Measurements from ENCODE around the gene RNF182.
"Not testable (repeated sequence)": the region's sequence is repeated elsewhere in the genome, so short reads cannot be mapped to it uniquely, and the experiment has no call there.

RNF182 gene

DNA sequence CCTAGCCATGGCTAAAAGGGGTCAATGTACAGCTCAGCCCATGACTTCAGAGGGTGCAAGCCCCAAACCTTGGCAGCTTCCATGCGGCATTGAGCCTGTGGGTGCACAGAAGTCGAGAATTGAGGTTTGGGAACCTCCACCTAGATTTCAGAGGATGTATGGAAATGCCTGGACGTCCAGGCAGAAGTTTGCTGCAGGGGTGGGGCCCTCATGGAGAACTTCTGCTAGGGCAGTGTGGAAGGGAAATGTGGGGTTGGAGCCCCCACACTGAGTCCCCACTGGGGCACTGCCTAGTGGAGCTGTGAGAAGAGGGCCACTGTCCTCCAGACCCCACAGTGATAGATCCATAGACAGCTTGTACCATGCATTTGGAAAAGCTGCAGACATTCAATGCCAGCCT lies 47.9 kb downstream of the RNF182 start:
- not testable (repeated sequence) for DNase-seq

DNA sequence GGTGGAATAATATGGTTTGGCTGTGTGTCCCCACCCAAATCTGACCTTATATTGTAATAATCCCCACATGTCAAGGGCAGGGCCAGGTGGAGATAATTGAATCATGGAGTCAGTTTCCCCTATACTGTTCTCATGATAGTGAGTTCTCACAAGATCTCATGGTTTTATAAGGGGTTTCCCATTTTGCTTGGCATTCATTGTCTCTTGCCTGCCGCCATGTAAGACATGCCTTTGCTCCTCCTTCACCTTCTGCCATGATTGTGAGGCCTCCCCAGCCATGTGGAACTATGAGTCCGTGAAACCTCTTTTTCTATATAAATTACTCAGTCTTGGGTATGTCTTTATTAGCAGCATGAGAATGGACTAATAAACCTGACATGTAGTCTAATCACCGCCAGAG lies 48.7 kb downstream of the RNF182 start:
- not testable (repeated sequence) for DNase-seq

GRCh38 chr6:13978102-13978640 lies 53.4 kb downstream of the RNF182 start:
- DNase-seq, result no peak

GRCh38 chr6:13978787-13979186 lies 54.0 kb downstream of the RNF182 start:
- no peak for DNase-seq

GRCh38 chr6:13979284-13980171 lies 54.8 kb downstream of the RNF182 start:
- DNase-seq, result no peak

DNA sequence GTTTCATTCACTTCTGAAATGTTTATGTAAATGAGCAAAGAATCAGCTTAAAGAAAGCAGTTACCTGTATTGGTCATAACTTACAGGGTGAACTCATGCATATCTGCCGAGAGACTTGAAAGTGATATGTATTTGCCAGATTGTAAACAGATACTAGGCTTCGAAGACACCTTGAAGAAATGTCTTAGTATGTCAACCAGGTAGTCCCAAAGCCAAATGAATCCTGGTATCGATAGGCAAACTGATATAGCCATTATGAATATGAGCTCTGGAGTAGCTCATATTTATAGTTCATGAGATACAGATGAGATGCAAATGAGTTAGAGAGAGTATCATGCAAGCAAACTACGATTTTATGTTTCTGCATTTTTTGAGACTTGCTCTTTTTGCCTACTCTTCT lies 55.8 kb downstream of the RNF182 start:
- DNase-seq, result no peak

DNA sequence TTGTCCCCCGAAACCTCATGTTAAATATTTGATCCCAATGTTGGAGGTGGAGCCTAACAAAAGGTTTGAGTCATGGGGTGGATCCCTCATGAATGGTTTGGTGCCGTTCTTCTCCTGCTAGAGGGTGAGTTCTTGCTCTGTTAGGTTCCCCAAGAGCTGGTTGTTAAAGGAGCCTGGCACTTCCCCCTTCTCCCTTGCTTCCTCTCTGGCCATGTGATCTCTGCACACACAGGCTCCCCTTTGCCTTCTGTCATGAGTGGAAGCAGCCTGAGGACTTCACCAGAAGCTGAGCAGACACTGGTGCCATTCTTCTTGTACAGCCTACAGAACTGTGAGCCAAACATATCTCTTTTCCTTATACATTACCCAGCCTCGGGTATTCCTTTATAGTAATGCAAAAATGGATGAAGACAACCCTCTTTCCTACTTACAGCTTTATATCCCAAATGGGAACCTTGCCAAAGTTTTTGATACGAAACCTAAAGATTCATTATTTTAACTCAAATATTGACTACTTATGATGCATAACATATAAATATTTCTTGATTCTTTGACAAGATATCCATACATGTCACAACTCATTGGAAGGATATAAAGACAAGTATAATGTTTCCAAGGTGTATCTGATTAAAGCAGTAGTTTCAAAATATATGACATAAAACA lies 61.0 kb downstream of the RNF182 start:
- no peak for DNase-seq

DNA sequence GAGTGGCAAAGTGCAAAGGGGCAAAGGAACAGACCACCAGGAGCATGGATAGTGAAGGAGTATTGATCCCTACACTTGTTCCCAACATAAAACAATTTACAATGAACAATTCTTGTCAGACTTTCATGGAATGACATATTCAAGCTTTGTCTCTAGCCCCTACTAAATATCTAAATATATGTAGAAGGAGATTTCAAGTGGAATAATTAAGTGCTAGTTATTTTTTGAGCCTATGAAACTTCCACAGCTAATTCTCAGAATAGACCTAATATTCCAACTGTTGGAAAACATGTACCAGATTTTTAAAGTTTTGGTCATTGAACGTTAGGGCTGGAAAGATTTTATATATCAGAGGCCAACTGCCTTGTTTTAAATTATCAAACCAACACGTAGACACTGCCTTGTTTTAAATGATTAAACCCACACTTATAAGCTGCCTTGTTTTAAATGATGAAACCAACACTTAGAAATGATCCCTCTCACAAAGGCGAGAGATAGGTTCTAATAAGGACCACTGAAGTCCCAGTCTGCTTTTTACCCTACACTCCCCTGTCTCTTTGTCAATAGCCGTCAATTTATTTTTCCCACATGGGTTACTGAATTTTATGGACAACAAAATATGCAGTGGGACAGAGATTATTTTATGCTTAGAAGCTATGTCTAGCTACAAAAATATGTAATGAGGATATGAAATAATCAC lies 62.1 kb downstream of the RNF182 start:
- no peak for DNase-seq

DNA sequence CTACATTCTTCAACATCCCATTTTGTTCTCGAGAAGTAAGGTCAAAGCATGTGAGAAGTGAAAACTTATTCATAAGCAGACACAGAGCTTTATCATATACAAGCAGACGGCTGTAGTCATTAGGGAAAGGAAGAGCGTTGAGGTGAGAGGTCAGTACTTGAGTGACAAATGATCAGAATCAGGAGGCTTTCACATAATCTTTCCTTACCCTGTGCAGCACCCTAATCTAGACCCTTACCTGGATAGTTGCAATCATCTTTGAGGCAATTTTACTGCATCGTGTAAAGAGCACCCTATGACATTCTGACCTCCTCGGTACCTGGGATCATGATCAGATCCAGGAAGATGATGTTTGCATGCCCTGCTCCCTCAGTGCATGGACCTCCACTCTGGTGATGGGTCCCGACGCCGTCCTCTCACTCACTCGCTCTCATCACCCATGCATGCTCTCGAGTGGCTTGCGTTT lies 62.7 kb downstream of the RNF182 start:
- DNase-seq, result no peak

DNA sequence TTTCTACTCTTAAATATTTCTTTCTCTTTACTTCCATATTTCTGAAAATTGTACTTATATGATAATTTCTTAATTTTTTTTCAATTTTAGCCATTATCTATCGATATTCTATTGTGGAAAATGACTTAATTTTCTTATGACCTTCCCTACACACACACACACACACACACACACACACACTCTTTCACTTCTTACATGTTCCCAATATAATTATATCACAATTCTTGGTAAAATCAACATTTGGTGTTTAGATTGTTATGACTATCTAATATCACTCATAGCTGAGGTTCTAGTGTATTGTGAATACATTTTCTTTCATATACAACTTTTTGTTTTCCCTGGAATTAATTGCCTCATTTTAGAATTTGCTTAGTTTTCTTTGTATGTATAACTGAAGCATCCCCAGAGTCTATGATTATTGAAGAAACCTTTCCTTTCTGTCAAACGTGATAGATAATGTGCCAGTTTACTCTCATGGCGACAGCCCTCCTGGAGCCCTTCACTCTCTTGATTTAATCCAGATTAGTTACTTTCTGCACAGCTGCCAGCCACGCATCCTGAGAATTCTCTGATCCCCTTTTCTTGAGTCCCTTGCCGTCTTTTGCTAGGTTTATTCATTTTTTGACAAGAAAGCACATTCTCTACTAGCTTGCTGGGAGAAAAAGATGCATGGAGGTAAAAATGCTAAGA lies 63.4 kb downstream of the RNF182 start:
- no peak for DNase-seq

DNA sequence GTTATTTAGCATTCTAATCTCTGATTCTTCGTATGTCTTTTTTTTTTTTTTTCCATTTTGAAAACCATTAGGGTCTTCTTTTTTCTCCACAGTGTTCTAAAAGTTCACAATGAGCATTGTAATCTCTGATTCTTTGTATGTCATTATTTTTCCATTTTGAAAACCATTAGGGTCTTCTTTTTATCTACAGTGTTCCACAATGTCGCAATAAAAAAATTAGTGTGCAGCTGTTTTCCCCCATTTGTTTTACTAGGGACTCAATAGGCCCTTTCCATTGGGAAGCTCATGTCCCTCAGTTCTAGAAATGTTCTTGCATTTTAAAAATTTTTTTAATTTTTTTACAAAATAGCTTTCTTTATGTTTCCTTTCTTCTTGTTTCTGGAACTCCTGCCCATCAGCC lies 64.2 kb downstream of the RNF182 start:
- DNase-seq, result no peak

GRCh38 chr6:13989496-13990144 lies 64.9 kb downstream of the RNF182 start:
- no peak for DNase-seq

DNA sequence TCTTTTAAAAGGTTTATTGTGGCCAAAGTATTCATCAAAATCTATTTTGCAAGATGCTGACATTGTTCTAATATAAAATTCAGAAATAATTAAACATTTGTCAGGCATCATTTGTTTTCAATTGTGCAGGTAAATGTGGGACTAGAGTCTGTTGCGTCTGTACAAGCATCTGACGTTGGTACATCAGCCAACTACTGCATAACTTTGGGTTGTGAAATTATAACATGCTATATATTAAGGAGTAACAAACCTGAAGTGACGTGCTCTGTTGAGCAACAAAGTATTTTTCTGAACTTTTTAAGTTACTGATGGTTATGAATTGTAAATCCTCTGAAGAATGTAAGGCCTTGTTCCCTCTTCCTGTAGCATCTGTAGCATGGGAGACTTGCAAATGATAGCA lies 66.0 kb downstream of the RNF182 start:
- DNase-seq, result no peak

- no peak for DNase-seq
These were observed 66.6 kb downstream of the RNF182 start for GRCh38 chr6:13991393-13991792.

- DNase-seq, result no peak
These were observed 67.8 kb downstream of the RNF182 start for GRCh38 chr6:13992417-13993055.

DNA sequence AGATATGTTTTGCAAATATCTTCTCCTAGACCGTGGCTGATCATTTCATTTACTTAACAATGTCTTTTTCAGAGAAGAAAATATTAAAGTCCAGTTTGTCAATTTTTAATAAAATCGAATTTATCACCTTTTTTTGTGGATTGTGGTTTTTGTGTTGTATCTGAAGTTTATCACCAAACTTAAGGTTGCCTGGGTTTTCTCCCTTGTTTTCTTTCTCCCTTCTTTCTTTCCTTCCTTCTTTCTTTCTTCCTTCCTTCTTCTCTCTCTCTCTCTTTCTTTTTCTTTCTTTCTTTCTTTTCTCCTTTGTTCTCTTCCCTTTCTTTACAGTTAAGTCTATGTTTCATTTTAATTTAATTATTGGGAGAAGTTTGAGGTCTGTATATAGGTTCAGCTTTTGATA lies 68.7 kb downstream of the RNF182 start:
- no peak for DNase-seq

- DNase-seq, result no peak
These were observed 73.6 kb downstream of the RNF182 start for GRCh38 chr6:13998356-13998755.

- DNase-seq, result no peak
These were observed 76.1 kb downstream of the RNF182 start for GRCh38 chr6:14000901-14001300.

GRCh38 chr6:14001329-14002012 lies 76.7 kb downstream of the RNF182 start:
- DNase-seq, result no peak

GRCh38 chr6:14002176-14002947 lies 77.6 kb downstream of the RNF182 start:
- DNase-seq, result no peak
